ENCODE data around the gene OSM.

The OSM gene

GRCh38 chr22:30261134-30261533 is 5.5 kb downstream of the OSM start:
- DNase-seq, result no peak

- DNase-seq, result no peak
Measured at GRCh38 chr22:30260682-30261081, 6.0 kb downstream of the OSM start.

- no peak for DNase-seq
Measured at GRCh38 chr22:30260276-30260675, 6.4 kb downstream of the OSM start.

- DNase-seq, result no peak
Measured at GRCh38 chr22:30254314-30254713, 12.3 kb downstream of the OSM start.

- no peak for DNase-seq
Measured at GRCh38 chr22:30253205-30253852, 13.3 kb downstream of the OSM start.

- DNase-seq, result no peak
Measured at GRCh38 chr22:30252411-30253204, 14.0 kb downstream of the OSM start.

- DNase-seq, result no peak
Measured at GRCh38 chr22:30251711-30252110, 14.9 kb downstream of the OSM start.

GRCh38 chr22:30250661-30251267 is 15.9 kb downstream of the OSM start:
- no peak for DNase-seq

- no peak for DNase-seq
Measured at GRCh38 chr22:30250039-30250565, 16.5 kb downstream of the OSM start.

GRCh38 chr22:30249049-30250038 is 17.3 kb downstream of the OSM start:
- no peak for DNase-seq

GRCh38 chr22:30248484-30248883 is 18.2 kb downstream of the OSM start:
- no peak for DNase-seq

- DNase-seq, result no peak
Measured at GRCh38 chr22:30247974-30248373, 18.7 kb downstream of the OSM start.

- no peak for DNase-seq
Measured at GRCh38 chr22:30247561-30247960, 19.1 kb downstream of the OSM start.

GRCh38 chr22:30246814-30247376 is 19.8 kb downstream of the OSM start:
- DNase-seq, result no peak

- no peak for DNase-seq
Measured at GRCh38 chr22:30245985-30246813, 20.5 kb downstream of the OSM start, which contains the start of gene LIF. LIF (minus strand) TSS chr22:30246759; CDS start chr22:30246695, 64 bp downstream.

GRCh38 chr22:30245181-30245984 is 21.3 kb downstream of the OSM start:
- DNase-seq, result no peak

- no peak for DNase-seq
Measured at GRCh38 chr22:30244641-30245040, 22.0 kb downstream of the OSM start.

- DNase-seq, result no peak
Measured at GRCh38 chr22:30244066-30244465, 22.6 kb downstream of the OSM start.

GRCh38 chr22:30243661-30244060 is 23.0 kb downstream of the OSM start:
- DNase-seq, result no peak

Data from NCI-H187 (cell line).